Tibial nerve (tissue), 4 donors: ENCODE results near the gene TMEM129.

Source experiments
- EP300 ChIP-seq, 2 donors: sonication (generic); formaldehyde crosslinking; IDR thresholded peaks; one replicate each; pipeline ENCODE4 v1.6.1; 2017; ENCODE audit warnings: antibody characterized with exemption in 2 of 2, mild to moderate bottlenecking in 1 of 2
- POLR2A ChIP-seq, 2 donors: fragments of 450-650 bp; IDR thresholded peaks; one replicate each; pipeline ENCODE4 v1.6.1; 2017; ENCODE audit warnings: antibody characterized with exemption in 2 of 2, mild to moderate bottlenecking in 2 of 2, moderate library complexity in 2 of 2
- TF ChIP-seq, protein P1 (sequence below), 5 experiments: fragments of 200-600 bp in 3 of 5; fragments of 450-650 bp in 2 of 5; sonication (generic) in 3 of 5; IDR thresholded peaks; one replicate each; pipeline ENCODE4 v1.5.1; 2016 to 2019; ENCODE audit warnings: antibody characterized with exemption in 5 of 5, mild to moderate bottlenecking in 3 of 5, moderate library complexity in 2 of 5

DNA sequence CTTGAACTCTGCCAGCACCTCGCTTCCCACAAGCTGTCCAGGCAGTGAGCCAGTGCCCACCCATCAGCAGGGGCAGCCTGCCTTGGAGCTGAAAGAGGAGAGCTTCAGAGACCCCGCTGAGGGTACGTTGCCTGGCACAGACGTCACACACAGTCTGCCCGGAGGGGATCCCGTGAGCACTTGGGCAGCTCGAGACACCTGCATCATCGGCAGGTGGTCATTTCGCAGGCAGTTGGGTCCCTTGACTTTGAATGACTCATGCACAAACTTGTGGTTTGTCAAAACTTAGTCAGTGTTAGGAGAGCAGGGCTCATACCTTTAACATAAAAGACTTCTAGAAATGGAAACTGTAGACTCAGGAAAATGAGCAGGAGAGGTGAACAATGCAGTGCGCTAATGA is 10.1 kb upstream of the TMEM129 start:
- TF ChIP-seq, protein P1, sequence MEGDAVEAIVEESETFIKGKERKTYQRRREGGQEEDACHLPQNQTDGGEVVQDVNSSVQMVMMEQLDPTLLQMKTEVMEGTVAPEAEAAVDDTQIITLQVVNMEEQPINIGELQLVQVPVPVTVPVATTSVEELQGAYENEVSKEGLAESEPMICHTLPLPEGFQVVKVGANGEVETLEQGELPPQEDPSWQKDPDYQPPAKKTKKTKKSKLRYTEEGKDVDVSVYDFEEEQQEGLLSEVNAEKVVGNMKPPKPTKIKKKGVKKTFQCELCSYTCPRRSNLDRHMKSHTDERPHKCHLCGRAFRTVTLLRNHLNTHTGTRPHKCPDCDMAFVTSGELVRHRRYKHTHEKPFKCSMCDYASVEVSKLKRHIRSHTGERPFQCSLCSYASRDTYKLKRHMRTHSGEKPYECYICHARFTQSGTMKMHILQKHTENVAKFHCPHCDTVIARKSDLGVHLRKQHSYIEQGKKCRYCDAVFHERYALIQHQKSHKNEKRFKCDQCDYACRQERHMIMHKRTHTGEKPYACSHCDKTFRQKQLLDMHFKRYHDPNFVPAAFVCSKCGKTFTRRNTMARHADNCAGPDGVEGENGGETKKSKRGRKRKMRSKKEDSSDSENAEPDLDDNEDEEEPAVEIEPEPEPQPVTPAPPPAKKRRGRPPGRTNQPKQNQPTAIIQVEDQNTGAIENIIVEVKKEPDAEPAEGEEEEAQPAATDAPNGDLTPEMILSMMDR (IDR thresholded peaks at IDR 0.05), result no peak
- TF ChIP-seq POLR2A (IDR thresholded peaks at IDR 0.05), result no peak
- TF ChIP-seq EP300 (IDR thresholded peaks at IDR 0.05), result no peak
